ENCODE data around the gene OPHN1. TPM values are rescaled to one million over a fixed set of nuclear protein-coding genes. Genes with fewer than 3 reads are reported as not detected.

The OPHN1 gene
- total RNA-seq, 1 donor from 2014 or later: 9.8 TPM

- intact Hi-C loops (cut with DNase I): loop anchor here (10.0 kb wide), 1 partner anchor 267 kb away; no protein-coding TSS in a partner anchor
- Histone ChIP-seq H3K27ac (no peak overlapping the region), H3K4me1 (no peaks in the 10 kb centered on the region), H3K9me3 (no peaks in the 10 kb centered on the region), H3K4me3 (no peak overlapping the region), H3K36me3 (no peaks in the 10 kb centered on the region), H3K27me3 (no peaks in the 10 kb centered on the region)
- ATAC-seq (peak; percentile 13), DNase-seq (no peak)
- TF ChIP-seq CTCF (IDR thresholded peaks at IDR 0.05): no peak
These were observed 28.9 kb upstream of the OPHN1 start for GRCh38 chrX:68462197-68462596.

GRCh38 chrX:68461576-68461975 is 28.3 kb upstream of the OPHN1 start:
- intact Hi-C loops (cut with DNase I): loop anchor here (10.0 kb wide), 1 partner anchor 267 kb away; no protein-coding TSS in a partner anchor
- ATAC-seq (no peak), DNase-seq (no peak)
- H3K36me3 ChIP-seq: no peaks in the 10 kb centered on the region
- TF ChIP-seq CTCF (IDR thresholded peaks at IDR 0.05): no peak
- no peaks in the 10 kb centered on the region for H3K9me3 ChIP-seq
- H3K27me3 ChIP-seq: no peaks in the 10 kb centered on the region
- no peaks in the 10 kb centered on the region for H3K4me1 ChIP-seq
- no peak overlapping the region for H3K4me3 ChIP-seq
- H3K27ac ChIP-seq: no peak overlapping the region

- no peak for ATAC-seq
- DNase-seq: no peak
- Histone ChIP-seq H3K27ac (peak overlapping the region; percentile 11), H3K9me3 (no peaks in the 10 kb centered on the region), H3K4me3 (no peak overlapping the region), H3K27me3 (no peaks in the 10 kb centered on the region), H3K4me1 (no peaks in the 10 kb centered on the region), H3K36me3 (no peaks in the 10 kb centered on the region)
- TF ChIP-seq CTCF (IDR thresholded peaks at IDR 0.05): no peak
- intact Hi-C loops (cut with DNase I): loop anchor here (10.0 kb wide), 1 partner anchor 266 kb away; no protein-coding TSS in a partner anchor
These were observed 27.8 kb upstream of the OPHN1 start for GRCh38 chrX:68461093-68461492.

- Histone ChIP-seq H3K4me3 (no peak overlapping the region), H3K36me3 (no peaks in the 10 kb centered on the region), H3K4me1 (no peaks in the 10 kb centered on the region), H3K27ac (no peak overlapping the region), H3K27me3 (no peaks in the 10 kb centered on the region), H3K9me3 (no peaks in the 10 kb centered on the region)
- DNase-seq: no peak
- no peak for TF ChIP-seq CTCF (IDR thresholded peaks at IDR 0.05)
- intact Hi-C loops (cut with DNase I): no loop called here
- no peak for ATAC-seq
These were observed 21.8 kb upstream of the OPHN1 start for GRCh38 chrX:68455151-68455510.

- Histone ChIP-seq H3K9me3 (no peaks in the 10 kb centered on the region), H3K27ac (no peak overlapping the region), H3K36me3 (no peaks in the 10 kb centered on the region), H3K4me1 (no peaks in the 10 kb centered on the region), H3K27me3 (no peaks in the 10 kb centered on the region), H3K4me3 (no peak overlapping the region)
- no peak for ATAC-seq
- TF ChIP-seq CTCF (IDR thresholded peaks at IDR 0.05): no peak
- intact Hi-C loops (cut with DNase I): no loop called here
- no peak for DNase-seq
These were observed 21.3 kb upstream of the OPHN1 start for GRCh38 chrX:68454476-68455150.

GRCh38 chrX:68451720-68452119 is 18.4 kb upstream of the OPHN1 start:
- H3K9me3 ChIP-seq: no peaks in the 10 kb centered on the region
- DNase-seq (no peak), ATAC-seq (no peak)
- TF ChIP-seq CTCF (IDR thresholded peaks at IDR 0.05): no peak
- no peaks in the 10 kb centered on the region for H3K27me3 ChIP-seq
- intact Hi-C loops (cut with DNase I): no loop called here
- H3K4me1 ChIP-seq: no peaks in the 10 kb centered on the region
- no peak overlapping the region for H3K27ac ChIP-seq
- H3K36me3 ChIP-seq: no peaks in the 10 kb centered on the region
- H3K4me3 ChIP-seq: no peak overlapping the region
